Heart left ventricle (tissue), 16 donors: Measurements from ENCODE around the gene ATP2B2. TPM values are rescaled to one million over a fixed set of nuclear protein-coding genes. Genes with fewer than 3 reads are reported as not detected.
A peak's percentile ranks its signal among the peaks of the same experiment; 100 is the strongest.

Experiments
- ATAC-seq, 4 donors: fragments of 200-7000 bp; cut with Tn5 transposase; one replicate each; pipeline ENCODE4 v1.9.1; 2020 to 2022; ENCODE audit warnings: moderate library complexity in 4 of 4, mild to moderate bottlenecking in 3 of 4, moderate number of reproducible peaks in 1 of 4
- DNase-seq, 5 donors: peaks; one replicate each; pipeline ENCODE4 v3.0.0-alpha.2; 2020
- H3K27ac ChIP-seq, 12 donors: fragments of 200-600 bp; sonication (generic) in 4 of 12; one replicate each; pipeline versions ENCODE4 v1.5.0 to v1.8.0; 2016 to 2022; ENCODE audit warnings: mild to moderate bottlenecking in 2 of 12
- H3K27me3 ChIP-seq, 9 donors: fragments of 200-600 bp; sonication (generic) in 2 of 9; one replicate each; pipeline versions ENCODE4 v1.5.1 to v1.8.0; 2016 to 2022; ENCODE audit warnings: mild to moderate bottlenecking in 3 of 9
- H3K36me3 ChIP-seq, 9 donors: fragments of 200-600 bp; sonication (generic) in 2 of 9; one replicate each; pipeline versions ENCODE4 v1.5.0 to v1.8.0; 2018 to 2022; ENCODE audit warnings: mild to moderate bottlenecking in 2 of 9
- H3K4me1 ChIP-seq, 12 donors: fragments of 200-600 bp; sonication (generic) in 4 of 12; one replicate each; pipeline versions ENCODE4 v1.5.0 to v1.8.0; 2016 to 2022; ENCODE audit warnings: mild to moderate bottlenecking in 3 of 12
- H3K4me3 ChIP-seq, 12 donors: fragments of 200-600 bp; sonication (generic) in 4 of 12; one replicate each; pipeline versions ENCODE4 v1.5.0 to v1.8.0; 2017 to 2022; ENCODE audit warnings: mild to moderate bottlenecking in 9 of 12, moderate library complexity in 4 of 12
- H3K9me3 ChIP-seq, 12 donors: fragments of 200-600 bp; sonication (generic) in 4 of 12; one replicate each; pipeline versions ENCODE4 v1.5.0 to v1.8.0; 2016 to 2022; ENCODE audit warnings: mild to moderate bottlenecking in 1 of 12
- POLR2A ChIP-seq, 2 donors: fragments of 450-650 bp; IDR thresholded peaks; one replicate each; pipeline ENCODE4 v1.6.1; 2017; ENCODE audit warnings: antibody characterized with exemption in 2 of 2, mild to moderate bottlenecking in 2 of 2, moderate library complexity in 2 of 2
- WGBS, 4 donors: extraction: QIAGEN DNeasy Blood & Tissue Kit in 2 of 4; methylation state at CpG; one replicate each; pipeline versions ENCODE4 v1.1.5 to v1.1.7; 2013 to 2018; 5-methylcytosine and 5-hydroxymethylcytosine counted together
- intact Hi-C, 10 donors: fragments of 100-400 bp; cut with DNase I; formaldehyde crosslinking; loops; one replicate each; pipeline versions ENCODE4 v1.11.1 to v1.14.2; 2022
- polyA plus RNA-seq, 2 donors: library from polyadenylated mRNA; stranded (reverse); fragments of 200-250 nt; gene quantifications; one replicate each; pipeline ENCODE4 v1.2.3, GENCODE V29; 2013
- total RNA-seq, 9 donors: library from RNA; depleted of rRNA in 2 of 9; stranded (reverse); fragments of >200 nt in 2 of 9; fragmentation: NEBNext Ultra II Directional in 3 of 9; extraction: Animal tissue kit (Norgen Biotek cat#: 25700) in 3 of 9; gene quantifications; one replicate each; pipeline versions ENCODE4 v1.1.0 to v1.2.4, GENCODE V29; 2016 to 2023
- TF ChIP-seq, protein P1 (sequence below), 12 donors: fragments of 200-600 bp; sonication (generic) in 4 of 12; IDR thresholded peaks; one replicate each; pipeline versions ENCODE4 v1.5.0 to v1.8.0; 2018 to 2022; ENCODE audit warnings: antibody characterized with exemption in 12 of 12, mild to moderate bottlenecking in 5 of 12
- donor health status: ischemic (EF 13 %, LVEDD 7.1; RV severe dilation, severe dysfunction).
- donor health status: healthy with polysubstance abuse.
- donor health status: DM: no; HTN: yes; CAD: no.
- donor health status: DM: no; HTN: no; CAD: no.
- donor health status: ischemic (EF 25% LVEDD 6.9; RV normal size, moderate dysfunction).
- donor health status: ischemic (EF 25% LVEDD 5.7; RV mildly dilated, moderate dysfunction).
- donor health status: healthy.
- donor health status: DM: yes; HTN: yes; CAD: no.
- donor health status: ischemic (EF 35%, LVEDD 5.7; RV mildly dilated, moderate dysfunction).
- donor health status: nonischemic (EF 11% LVEDD 7.7; RV severe dilation, severe dysfunction).
- donor health status: DM: yes; HTN: yes; CAD: no.
- donor health status: PGD.
- donor health status: ischemic (EF 29% LVEDD 5.4; RV normal size, mild dysfunction).
- donor health status: nonischemic (EF 23%, LVEDD 6.1; RV moderate dilation, normal function).

Gene ATP2B2
- total and polyA plus RNA-seq, 11 donors, result 0.01 to 0.35 (median 0.12) TPM; not detected in 3

DNA sequence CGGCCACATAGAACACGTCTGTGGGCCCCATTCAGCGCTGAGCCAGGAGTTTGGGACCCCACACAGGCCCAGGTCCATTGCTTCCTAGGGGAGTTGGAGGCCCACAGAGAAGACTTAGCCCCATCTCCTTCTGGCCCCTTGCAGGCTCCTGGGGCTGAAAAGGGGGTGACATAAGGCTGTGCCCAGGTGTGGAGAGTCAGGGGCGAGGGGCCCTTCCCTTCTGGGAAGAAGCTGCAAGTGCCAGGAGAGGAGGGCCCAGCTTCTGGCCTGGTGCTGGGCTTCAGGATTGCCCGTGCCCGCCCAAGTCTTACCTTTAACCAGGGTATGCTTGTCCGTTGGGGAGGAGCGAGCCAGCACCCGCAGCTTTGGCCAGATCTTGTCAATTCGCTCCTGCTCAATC lies 155.6 kb downstream of the ATP2B2 start:
- Histone ChIP-seq H3K36me3 (no peaks in the 10 kb centered on the region), H3K27ac (no peak overlapping the region), H3K4me1 (peaks cover 0 to 12% (median 8%) of the 10 kb centered on the region in 12 donors), H3K9me3 (no peaks in the 10 kb centered on the region), H3K27me3 (peaks cover 0 to 3% (median 0%) of the 10 kb centered on the region in 9 donors), H3K4me3 (no peak overlapping the region)
- ATAC-seq, result no peak
- TF ChIP-seq POLR2A (IDR thresholded peaks at IDR 0.05), result no peak
- TF ChIP-seq, protein P1, sequence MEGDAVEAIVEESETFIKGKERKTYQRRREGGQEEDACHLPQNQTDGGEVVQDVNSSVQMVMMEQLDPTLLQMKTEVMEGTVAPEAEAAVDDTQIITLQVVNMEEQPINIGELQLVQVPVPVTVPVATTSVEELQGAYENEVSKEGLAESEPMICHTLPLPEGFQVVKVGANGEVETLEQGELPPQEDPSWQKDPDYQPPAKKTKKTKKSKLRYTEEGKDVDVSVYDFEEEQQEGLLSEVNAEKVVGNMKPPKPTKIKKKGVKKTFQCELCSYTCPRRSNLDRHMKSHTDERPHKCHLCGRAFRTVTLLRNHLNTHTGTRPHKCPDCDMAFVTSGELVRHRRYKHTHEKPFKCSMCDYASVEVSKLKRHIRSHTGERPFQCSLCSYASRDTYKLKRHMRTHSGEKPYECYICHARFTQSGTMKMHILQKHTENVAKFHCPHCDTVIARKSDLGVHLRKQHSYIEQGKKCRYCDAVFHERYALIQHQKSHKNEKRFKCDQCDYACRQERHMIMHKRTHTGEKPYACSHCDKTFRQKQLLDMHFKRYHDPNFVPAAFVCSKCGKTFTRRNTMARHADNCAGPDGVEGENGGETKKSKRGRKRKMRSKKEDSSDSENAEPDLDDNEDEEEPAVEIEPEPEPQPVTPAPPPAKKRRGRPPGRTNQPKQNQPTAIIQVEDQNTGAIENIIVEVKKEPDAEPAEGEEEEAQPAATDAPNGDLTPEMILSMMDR (IDR thresholded peaks at IDR 0.05), result no peak
- 91 to 98% (median 95%) methylated on average over 8 to 10 of the region's 10 CpGs for WGBS, 4 donors
- intact Hi-C loops, result loop anchor here in 2 of 10 donors (5.0 to 10.0 kb wide), 2 partner anchors 342 to 345 kb away; no protein-coding TSS in a partner anchor
- peak in 1 of 5 donors; percentile 30 for DNase-seq

DNA sequence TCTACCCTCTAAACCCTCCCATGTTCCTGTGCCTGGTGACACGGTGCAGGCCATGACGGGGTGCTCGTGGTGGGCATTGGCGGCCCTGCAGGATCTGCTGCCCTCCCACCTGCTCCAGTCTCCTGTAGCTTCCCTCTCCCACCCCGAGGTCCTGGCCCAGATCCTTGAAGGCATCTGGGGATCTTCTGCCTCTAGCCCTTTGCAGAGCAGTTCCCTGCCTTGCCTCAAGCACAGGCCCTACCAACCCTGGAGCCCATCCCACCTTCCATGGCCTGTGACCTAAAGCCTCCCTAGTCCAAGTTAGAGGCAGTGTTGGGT lies 157.0 kb downstream of the ATP2B2 start:
- ATAC-seq (no peak), DNase-seq (no peak)
- Histone ChIP-seq H3K4me3 (no peak overlapping the region), H3K9me3 (no peaks in the 10 kb centered on the region), H3K27me3 (peaks cover 0 to 4% (median 0%) of the 10 kb centered on the region in 9 donors), H3K27ac (no peak overlapping the region), H3K4me1 (peaks cover 0 to 3% (median 0%) of the 10 kb centered on the region in 12 donors), H3K36me3 (no peaks in the 10 kb centered on the region)
- no peak for TF ChIP-seq POLR2A (IDR thresholded peaks at IDR 0.05)
- TF ChIP-seq, protein P1 (IDR thresholded peaks at IDR 0.05), result no peak
- 94 to 100% (median 96%) methylated on average over 1 to 5 of the region's 5 CpGs for WGBS, 4 donors
- intact Hi-C loops, result loop anchor here in 2 of 10 donors (5.0 to 10.0 kb wide), 2 partner anchors 344 to 346 kb away; no protein-coding TSS in a partner anchor

DNA sequence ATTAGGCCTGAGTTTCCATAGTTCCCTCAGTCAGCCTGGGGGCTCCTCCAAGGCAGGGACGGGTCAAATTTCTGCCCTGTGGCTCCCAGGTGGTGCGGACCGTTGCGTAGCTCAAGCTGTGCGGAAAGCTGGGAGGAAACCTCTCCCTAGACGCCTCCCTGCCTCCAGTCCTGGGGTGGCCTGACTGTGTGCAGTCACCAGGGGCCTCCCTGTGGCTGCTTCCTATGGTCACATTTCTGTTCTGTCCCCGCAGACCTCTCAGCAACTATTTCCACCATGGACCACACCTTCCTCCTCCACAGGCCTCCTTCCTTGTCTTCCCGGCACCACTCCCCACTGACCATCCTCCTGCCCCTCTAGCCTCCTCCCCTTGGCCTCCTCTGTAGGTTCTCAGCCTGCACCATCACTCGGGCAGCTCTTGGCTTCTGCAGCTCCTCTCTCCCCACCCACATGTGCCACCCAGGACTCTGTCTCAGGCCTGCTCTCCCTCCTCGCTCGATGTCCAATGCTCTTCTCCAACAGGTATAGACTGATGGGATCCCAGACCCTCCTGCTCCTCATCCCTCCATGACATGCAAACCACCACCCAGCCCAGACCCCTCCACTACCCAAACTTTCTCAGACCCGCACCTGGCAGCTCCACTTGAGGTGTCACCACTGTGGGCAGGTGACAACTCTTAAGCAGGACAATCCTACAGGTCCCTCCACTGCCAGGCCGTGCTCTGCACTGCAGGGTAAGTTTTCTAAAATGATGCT lies 157.6 kb downstream of the ATP2B2 start:
- H3K4me1 ChIP-seq, result peaks cover 0 to 3% (median 0%) of the 10 kb centered on the region in 12 donors
- no peak overlapping the region for H3K4me3 ChIP-seq
- ATAC-seq (no peak), DNase-seq (peak in 1 of 5 donors; percentile 40)
- no peaks in the 10 kb centered on the region for H3K36me3 ChIP-seq
- H3K9me3 ChIP-seq, result no peaks in the 10 kb centered on the region
- TF ChIP-seq POLR2A (IDR thresholded peaks at IDR 0.05), result no peak
- TF ChIP-seq, protein P1 (IDR thresholded peaks at IDR 0.05), result no peak
- intact Hi-C loops, result loop anchor here in 2 of 10 donors (5.0 to 10.0 kb wide), 2 partner anchors 344 to 347 kb away; no protein-coding TSS in a partner anchor
- H3K27ac ChIP-seq, result no peak overlapping the region
- WGBS, 4 donors, result 87 to 90% (median 88%) methylated on average over 12 to 13 of the region's 13 CpGs
- H3K27me3 ChIP-seq, result peaks cover 0 to 4% (median 0%) of the 10 kb centered on the region in 9 donors

DNA sequence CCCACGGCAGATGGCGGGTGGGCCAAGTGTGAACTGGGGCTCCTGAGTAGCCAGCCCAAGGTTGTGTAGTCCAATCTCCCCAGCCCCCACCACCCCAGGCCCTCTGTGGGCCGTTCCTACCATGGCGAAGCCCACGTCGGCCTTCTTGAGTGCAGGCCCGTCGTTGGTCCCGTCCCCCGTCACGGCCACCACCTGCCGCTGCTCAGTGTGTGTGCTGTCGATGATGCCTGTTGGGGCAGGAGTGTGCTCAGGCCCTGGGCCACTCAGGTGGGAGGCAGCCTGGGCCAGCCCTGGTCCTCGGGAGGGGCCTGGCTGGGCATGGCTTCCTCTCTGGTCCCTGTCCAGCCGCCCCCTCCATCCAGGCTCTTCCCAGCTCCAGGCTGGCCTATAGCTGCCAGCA lies 159.5 kb downstream of the ATP2B2 start:
- Histone ChIP-seq H3K36me3 (no peaks in the 10 kb centered on the region), H3K9me3 (no peaks in the 10 kb centered on the region), H3K4me1 (peaks cover 0 to 3% (median 0%) of the 10 kb centered on the region in 12 donors), H3K27me3 (peaks cover 0 to 4% (median 0%) of the 10 kb centered on the region in 9 donors), H3K4me3 (no peak overlapping the region), H3K27ac (no peak overlapping the region)
- ATAC-seq, result no peak
- peak in 2 of 5 donors; percentile 16 to 60 for DNase-seq
- TF ChIP-seq, protein P1 (IDR thresholded peaks at IDR 0.05), result no peak
- TF ChIP-seq POLR2A (IDR thresholded peaks at IDR 0.05), result no peak
- intact Hi-C loops, result loop anchor here (2.0 to 10.0 kb wide), 4 partner anchors 346 to 393 kb away; no protein-coding TSS in a partner anchor
- WGBS, 4 donors, result 86 to 89% (median 87%) methylated on average over 14 to 15 of the region's 15 CpGs
